Activated CD8-positive, alpha-beta memory T cell treated with anti-CD3 and anti-CD28 coated beads, Interleukin-2, amount 50 U/mL, for 24 hours (primary cell): ENCODE measurements around the gene TBC1D21.

Experiments
- DNase-seq: peaks from one replicate; pipeline ENCODE4 v3.0.0-alpha.2; 2020; ENCODE audit errors: extremely low read depth

Gene TBC1D21

DNA sequence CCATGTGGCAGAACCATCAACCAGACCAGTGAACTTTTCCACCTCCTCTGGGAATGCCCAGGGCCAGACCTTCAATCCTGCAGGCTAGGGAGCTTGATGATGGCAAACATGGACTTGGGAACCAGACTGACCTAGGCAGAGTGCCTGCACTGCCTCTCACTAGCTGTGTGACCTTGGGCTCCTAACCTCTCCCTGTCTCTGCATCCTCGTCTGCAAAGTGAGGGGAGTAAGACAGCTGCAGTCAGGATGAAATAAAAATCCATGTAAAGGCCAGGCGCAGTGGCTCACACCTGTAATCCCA is 35.4 kb downstream of the TBC1D21 start:
- DNase-seq, result no peak

DNA sequence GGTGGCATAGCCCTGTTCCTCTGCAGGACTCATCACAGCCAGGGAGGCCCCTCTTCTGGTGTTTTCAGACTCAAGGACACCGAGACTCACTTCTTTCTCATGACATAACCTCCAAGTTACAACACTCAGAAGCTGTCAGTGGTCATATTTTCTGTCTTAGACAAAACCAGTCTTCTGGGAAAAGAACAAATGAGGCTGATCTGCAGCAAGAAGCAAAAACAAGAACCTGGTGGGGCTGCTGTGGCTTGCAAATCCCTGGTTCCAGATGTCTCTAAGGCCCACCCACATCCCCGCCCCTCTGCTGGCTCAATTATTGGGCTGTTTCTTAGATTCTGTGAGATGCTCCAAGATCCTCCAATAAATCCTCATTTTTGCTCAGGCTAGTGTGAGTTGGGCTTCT is 36.3 kb downstream of the TBC1D21 start:
- no peak for DNase-seq

DNA sequence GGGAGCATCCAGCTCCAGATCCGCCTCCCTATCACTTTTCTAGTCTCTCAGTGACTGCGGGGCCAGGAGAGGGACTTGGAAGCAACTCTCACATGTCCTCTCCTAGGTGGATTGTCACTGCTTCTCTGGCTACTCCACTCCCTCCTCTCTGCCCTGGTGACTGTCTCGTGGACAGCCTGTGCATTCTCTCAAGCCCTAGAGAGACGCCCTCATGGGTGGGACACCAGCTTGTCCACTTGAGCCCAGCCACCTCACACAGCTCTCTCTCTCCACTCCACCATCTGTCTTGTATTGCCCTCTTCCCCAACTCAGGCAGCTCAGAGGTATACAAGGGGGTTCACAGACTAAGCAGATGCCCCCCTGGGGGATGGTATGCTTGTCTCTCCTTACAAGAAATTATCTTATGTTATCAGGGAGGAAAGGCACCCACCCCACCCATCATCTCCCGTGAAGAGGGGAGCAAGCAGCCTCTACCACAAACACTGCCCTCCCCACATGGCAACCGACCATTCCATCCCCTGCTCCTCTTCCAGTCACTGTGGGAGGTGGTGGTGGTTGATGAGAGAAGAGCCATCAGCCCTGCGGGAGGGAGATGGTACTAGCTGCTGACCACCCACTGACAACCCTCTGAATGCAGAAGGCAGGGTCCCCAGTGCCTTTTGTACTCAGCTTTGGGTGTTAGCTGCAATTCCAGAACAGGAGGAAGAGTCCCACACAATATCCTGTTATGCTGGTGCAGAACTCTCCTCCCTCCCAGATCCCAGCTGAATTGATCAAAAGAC is 37.3 kb downstream of the TBC1D21 start:
- no peak for DNase-seq

DNA sequence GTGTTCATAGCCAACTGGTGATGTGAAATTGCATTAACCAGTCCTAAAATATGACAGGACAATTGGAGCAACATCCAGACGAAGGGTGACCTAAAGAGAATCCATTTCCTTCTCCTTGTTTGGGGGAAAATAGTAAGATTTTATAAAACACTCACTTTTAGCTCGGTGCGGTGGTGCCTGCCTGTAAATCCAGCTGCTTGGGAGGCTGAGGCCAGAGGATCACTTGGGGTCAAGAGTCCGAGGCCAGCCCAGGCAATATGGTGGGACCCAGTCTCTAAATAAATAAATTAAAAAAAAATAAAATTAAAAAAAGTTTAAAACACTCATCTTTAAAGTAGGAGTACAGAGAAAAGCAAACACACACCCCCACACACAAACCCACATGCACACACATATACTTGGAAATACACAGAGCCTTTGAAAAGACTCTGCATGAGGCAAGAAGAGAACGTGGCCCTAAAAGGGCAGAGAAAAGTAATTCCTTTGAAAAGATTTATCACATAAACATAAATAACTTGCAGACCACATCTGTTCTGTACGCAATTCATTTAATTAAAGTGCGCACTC is 38.7 kb downstream of the TBC1D21 start:
- no peak for DNase-seq

DNA sequence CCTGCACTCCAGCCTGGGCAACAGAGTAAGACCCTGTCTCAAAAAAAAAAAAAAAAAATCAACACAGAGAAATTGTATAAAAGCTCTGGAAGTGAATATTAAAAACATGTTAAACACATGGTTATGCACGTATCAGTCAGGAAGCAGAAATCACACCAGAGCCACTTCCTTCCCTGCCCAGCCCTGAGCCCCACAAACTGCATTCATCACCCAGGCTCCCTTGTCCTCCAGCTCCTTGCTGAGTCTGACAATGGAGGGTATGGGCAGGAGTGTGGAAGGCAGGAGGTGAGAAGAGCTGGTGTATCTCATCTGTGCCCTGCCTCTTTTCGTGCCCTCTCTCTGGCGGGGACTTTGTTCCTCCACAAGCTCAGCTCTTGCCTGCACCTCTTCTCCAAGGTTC is 40.8 kb downstream of the TBC1D21 start:
- DNase-seq, result no peak

DNA sequence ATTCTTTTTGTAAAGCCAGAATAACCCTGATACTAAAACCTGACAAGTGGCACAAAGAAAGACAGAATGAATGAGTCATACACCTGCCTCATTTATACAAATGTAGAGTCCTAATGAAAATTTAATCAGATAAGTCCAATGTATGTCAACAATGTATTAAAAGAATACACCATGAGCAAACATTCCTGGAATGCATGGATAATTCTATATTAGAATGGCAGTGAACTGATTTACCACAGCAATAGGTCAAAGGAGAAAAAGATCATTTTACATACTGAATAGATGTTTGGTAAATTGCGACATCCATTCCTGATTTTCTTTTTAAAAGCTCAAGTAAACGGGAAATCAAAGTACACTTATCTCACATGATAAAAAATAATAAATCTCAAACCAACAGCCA is 41.7 kb downstream of the TBC1D21 start:
- no peak for DNase-seq

DNA sequence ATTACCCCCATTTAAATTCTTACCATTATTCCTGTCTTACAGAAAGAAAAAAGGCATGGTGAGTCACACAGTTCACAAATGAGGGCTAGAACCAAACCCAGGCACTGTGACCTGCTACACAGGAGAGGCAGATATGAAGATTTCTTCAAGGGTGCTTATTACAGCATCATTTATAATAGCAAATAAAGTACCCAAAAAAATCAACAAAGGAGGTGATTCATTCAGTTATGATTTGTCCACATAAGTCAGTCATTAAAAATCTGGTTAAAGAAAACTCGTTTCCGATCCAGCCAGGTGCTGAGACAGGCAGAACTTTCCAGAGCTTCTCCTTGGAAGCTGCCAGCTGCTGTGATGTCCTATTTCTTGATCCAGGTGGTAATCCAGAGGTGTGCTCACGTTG is 45.4 kb downstream of the TBC1D21 start:
- DNase-seq, result no peak

DNA sequence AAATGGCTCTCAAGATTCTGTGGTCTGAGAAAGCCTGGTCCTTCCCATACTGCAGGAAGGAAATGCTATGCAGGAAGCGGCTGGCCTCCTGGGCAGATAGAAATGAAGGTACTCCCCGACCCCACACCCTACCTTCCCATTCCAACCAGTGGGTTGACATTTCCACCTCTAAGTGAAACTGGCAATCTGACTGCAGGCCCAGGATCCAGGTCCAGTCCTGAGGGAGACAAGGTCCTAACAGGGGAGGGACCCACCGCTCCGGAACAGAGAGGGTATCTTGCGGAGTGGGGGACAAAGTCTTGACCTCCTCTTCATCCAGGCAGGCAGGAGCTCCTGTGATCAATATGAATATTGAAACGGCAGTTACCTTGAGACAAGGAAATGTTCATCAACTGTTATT is 46.3 kb downstream of the TBC1D21 start:
- no peak for DNase-seq

DNA sequence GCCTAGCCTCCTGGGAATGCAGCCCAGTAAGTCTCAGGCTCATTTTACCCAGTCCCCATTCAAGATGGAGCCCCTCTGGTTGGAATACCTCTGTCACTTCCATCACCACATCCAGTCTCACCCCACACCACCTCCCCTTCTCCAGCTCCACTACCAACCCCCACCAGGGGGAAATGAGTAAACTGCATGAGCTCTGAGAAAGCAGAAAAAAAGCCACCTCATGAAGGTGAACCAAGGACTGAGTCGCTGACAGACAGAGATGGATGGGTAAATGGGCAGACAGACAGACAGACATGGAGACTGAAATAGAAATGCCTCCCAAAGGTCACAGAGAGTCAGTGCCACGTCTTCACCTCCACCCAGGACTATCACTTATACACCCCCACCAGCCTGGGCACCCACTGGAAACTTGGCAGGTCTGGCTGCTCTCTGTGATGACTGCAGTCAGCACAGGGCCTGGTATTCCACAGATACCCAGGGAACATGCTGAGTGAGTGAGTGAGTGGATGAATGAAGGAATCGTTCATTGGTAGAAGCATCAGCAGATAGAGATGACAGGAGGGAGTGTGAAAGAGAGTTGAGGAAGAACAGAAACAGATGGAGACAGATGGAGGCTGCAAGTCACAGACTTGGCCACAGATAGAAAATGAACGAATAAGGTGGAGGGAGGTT is 48.0 kb downstream of the TBC1D21 start:
- DNase-seq, result no peak

DNA sequence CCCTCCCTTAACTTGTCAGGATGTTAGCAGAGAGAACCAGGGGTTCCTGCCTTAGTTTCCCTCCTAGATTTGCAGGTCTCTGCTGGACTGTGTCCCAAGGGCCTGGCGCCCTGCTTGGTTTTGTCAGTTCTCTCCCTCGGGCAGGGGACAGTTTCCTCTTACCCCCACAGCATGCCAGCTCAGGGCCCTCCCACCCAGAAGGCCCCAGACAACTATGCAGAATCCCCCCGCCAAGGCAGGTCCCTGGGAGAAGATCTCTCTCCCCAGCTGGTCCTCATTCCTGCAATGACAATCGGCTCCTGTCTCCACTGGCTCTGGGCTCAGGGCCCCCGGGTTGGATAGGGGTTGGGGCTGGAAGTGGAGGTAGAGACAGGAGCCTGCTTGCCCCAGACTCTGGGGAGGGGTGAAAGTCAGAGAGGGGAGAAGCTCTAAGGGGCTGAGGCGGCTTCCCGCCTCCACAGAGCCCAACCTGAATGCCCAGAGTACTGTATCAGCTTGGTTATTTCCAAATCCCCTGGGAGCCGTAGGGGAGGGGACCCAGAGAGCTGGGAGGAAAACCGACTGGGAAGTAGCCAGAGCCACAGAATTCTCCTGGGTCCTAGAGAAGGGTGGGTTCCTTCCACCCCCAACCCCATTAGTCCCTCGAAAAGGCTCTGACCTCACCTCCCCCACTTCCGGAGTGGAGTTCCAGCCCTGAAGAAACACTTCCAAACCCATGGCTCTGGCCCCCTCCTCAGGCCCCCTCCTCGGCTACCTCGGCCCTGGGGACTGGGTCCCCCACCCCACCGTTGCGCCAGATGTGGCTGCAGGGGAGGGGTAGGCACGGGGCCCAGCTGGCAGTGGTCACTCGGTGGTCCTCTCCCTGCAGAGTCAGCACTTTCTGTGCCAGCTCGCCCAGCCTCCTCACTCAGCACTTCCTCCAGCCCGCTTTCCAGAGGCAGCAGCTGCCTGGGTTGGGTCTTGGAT is 49.1 kb downstream of the TBC1D21 start:
- DNase-seq, result no peak

DNA sequence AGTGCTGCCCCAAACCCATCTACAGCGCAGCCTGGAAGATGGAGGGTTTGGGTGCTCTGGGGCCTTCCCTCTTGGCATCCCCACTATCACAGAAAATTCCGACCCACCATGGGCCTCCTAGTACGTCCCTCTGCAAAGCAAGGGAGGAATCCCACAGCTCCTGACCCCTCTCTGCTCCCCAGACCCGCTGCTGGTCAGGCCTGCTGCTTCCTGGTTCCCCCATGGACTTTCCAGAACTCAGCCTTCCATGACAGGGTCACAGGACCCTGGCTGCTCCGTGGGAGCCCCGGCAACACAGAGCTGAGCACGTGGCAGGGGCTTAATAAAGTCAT is 49.8 kb downstream of the TBC1D21 start:
- DNase-seq, result no peak

DNA sequence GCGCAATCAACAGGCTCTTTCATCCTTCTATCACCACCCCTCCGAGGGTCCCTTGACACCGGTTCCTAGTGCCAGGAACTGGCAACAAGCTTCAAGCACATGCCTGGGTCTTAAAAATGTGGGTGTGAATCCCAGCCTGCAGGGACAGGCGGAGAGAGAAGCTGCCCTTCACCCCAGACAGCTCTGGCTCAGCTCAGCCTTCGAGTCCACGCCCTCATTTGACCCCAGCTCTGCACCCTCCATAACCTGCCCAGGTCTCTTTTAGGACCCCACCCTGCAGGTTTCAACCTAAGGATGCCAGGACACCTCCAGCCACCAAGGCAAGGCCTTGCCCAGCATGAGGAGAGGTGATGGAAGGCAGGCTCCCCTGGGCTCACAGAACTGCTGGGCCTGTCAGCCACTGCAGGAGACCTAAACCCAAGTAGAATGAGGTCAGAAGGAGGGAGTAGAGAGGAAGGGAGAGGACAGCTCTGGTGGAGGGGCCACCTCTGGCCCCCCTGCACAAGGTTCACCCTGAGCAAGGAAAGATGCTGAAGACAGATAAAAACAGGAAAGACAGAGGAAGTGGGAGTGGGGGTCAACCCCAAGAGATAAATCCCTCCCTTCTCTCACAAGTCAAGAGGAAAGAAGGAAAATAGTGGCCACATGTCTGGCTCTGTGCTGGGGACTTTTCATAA is 50.3 kb downstream of the TBC1D21 start:
- no peak for DNase-seq

DNA sequence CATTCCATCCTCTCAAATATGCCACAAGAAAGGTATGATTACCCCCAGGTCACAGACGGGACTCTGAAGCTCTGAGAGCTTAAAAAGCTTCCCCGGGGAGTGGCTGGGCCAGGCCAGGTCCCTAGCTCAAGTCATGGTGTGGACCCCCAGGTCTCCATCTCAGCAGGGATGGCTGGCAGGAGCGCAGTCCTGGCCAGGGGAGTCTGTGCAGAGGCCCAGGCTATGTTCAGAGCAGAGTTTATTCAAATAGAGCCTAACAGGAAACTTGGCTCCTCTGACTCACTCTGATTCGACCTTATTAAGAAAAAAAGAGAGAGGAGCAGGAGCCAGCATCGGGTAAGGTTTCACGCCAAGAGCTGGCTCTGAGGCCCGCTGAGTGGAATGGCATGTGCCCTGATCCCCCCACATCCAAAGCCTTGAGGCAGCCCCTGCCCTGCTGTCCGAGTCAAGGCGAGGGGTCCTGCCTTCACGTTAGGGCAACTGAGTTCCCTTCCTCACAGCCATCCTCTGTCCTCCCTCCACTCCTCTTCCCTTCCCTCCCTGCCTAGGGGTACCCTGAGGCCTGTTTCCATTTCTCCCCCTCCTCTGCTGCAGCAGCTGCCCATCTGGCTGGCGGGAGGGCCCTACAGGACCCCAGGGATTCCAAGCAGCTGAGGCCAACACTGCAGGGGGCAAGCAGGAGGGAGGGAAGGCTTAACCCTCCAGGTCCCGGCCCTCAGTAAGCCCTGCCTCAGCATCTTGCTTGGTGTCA is 51.0 kb downstream of the TBC1D21 start:
- no peak for DNase-seq

DNA sequence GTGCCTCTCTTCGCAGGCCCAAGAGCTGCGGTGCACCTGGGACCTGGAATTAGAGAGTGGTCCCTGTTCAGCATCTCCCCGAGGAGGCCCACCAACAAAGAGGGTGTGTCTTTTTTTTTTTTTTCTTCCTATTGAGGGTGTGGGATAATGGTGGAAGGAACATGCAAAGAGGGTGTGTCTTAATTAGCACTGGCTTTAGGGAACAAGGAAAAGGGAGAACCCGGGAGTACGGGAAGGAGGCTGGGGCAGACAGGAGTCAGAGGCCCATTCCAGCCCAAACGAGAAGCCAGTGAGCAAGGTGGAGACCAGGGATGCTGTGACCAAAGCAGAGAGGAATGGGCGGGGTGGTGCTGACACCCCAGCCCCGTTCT is 52.5 kb downstream of the TBC1D21 start:
- no peak for DNase-seq

DNA sequence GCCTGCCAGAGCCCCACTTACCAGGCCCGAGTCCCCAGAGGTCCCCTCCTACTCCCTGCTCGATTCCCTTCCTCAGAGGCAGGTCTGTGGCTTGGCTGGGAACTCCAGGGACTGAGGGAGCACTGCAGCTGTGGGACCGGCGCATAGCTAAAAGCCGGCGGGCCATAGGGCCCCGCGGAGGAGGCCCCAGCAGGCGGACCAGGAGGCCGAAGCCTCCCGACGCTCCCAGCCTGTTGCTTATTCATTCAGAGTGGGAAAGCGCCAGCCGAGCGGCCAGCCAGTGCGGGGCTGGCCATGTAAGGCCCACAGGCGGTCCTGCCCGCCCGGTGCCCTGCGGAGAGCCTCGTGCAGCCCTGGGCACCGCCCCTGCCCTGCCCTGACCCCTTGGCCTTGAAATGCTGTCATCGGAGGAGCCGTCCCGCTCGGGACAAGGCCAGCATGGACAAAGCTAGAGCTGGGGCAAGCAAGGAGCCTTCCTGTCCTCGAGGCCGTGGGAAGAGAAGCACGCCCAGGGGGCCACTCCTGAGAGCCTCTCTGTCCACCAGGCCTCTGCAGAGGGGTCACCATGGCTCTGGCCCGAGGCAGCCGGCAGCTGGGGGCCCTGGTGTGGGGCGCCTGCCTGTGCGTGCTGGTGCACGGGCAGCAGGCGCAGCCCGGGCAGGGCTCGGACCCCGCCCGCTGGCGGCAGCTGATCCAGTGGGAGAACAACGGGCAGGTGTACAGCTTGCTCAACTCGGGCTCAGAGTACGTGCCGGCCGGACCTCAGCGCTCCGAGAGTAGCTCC is 53.0 kb downstream of the TBC1D21 start, which contains the start of gene LOXL1:
TSS of gene LOXL1 (plus strand) at position 244 of the 784 bp plus-strand sequence. CDS start at position 566, 322 bp downstream.
- DNase-seq, result no peak

DNA sequence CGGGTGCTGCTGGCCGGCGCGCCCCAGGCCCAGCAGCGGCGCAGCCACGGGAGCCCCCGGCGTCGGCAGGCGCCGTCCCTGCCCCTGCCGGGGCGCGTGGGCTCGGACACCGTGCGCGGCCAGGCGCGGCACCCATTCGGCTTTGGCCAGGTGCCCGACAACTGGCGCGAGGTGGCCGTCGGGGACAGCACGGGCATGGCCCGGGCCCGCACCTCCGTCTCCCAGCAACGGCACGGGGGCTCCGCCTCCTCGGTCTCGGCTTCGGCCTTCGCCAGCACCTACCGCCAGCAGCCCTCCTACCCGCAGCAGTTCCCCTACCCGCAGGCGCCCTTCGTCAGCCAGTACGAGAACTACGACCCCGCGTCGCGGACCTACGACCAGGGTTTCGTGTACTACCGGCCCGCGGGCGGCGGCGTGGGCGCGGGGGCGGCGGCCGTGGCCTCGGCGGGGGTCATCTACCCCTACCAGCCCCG is 53.7 kb downstream of the TBC1D21 start:
- no peak for DNase-seq

DNA sequence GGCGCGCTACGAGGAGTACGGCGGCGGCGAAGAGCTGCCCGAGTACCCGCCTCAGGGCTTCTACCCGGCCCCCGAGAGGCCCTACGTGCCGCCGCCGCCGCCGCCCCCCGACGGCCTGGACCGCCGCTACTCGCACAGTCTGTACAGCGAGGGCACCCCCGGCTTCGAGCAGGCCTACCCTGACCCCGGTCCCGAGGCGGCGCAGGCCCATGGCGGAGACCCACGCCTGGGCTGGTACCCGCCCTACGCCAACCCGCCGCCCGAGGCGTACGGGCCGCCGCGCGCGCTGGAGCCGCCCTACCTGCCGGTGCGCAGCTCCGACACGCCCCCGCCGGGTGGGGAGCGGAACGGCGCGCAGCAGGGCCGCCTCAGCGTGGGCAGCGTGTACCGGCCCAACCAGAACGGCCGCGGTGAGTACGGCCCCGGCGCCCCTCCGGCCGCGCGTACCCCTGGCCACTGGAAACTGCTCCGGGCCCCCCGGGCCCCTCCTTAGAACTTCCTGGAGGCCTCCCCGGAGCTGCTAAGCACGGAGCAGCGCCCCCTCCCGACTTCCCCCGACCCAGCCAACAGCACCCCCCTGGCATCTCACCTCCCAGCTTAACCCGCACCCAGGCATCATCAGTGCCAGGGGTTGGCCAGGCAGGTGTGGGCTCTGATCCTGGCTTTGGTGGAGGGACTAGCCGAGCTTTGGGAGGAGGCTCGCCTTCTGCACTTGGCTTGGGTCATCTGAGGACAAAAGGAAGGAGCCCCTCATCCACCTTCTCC is 54.3 kb downstream of the TBC1D21 start:
- peak; percentile 36 for DNase-seq

DNA sequence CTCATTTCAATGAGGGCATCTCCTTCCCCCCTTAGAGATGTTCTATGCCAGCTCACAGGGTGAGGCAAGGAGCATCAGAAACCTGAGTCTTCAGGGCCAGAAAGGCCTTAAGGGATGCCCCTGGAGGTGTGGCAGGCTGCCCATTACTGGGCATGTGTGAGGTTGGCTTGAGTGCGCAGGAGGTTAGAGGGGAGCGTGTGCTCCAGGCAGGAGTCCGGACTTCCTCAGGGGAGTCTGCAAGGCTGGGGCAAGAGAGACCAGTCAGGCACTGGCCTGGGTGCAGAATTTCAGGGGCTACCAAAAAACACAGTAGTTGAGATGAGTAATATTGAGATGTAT is 54.8 kb downstream of the TBC1D21 start:
- DNase-seq, result no peak

DNA sequence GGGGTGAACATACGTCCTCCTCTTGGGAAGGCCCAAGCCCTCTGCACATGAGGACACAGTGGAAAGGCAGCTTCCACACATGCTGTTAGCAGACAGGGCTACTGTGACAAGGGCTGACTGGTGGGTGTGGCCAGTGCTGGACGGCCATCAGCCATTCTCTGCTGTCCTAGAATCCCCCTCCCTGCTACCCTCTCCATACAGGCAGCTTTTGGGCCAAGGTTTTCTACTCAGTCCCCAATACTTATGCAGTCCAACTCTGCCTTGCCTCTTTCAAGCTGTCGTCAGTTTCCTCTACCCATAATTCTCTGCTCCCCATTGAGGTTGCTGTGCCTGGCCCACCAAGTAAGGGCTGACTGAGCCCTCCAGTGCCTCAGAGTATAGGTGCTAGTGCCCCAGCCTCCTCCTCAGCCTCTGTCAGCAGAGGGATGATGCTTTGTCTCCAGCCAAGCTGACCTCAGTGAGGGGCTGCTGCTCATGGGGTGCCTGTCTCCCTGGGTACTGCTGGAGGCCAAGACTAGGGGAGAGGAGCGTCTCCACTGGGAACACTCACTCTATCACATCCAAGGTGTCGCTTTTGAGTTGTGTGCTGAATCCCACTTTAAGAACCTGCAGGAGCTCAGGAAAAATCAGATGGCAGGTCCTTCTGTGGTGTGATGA is 55.7 kb downstream of the TBC1D21 start:
- no peak for DNase-seq
